Gastrocnemius medialis (tissue), 4 donors: Measurements from ENCODE around the gene MYO9A. TPM values are rescaled to one million over a fixed set of nuclear protein-coding genes. Genes with fewer than 3 reads are reported as not detected.

Experiments used
- ATAC-seq, 2 donors: fragments of 150-250 bp; one replicate each; pipeline ENCODE4 v1.9.1; 2016
- DNase-seq, 2 donors: peaks; one replicate each; pipeline ENCODE4 v3.0.0-alpha.2; 2019
- H3K27ac ChIP-seq, 4 donors: fragments of 200-600 bp; sonication (generic); 1 replicate in 1 of 4; 2 replicates in 3 of 4; pipeline ENCODE4 v1.5.1; 2016 to 2018; ENCODE audit warnings: mild to moderate bottlenecking in 2 of 4, moderate library complexity in 1 of 4
- H3K27me3 ChIP-seq, 3 donors: fragments of 200-600 bp; sonication (generic) in 2 of 3; 1 replicate in 1 of 3; 2 replicates in 2 of 3; pipeline versions ENCODE4 v1.5.1 to v1.6.0; 2016 to 2019; ENCODE audit warnings: mild to moderate bottlenecking in 1 of 3, moderate library complexity in 1 of 3
- H3K36me3 ChIP-seq, 2 donors: fragments of 200-600 bp; sonication (generic) in 1 of 2; one replicate each; pipeline ENCODE4 v1.5.1; 2017 to 2018
- H3K4me1 ChIP-seq, 2 donors: fragments of 200-600 bp; sonication (generic) in 1 of 2; one replicate each; pipeline ENCODE4 v1.5.1; 2016 to 2017; ENCODE audit warnings: mild to moderate bottlenecking in 2 of 2
- H3K4me3 ChIP-seq, 4 donors: fragments of 200-600 bp; sonication (generic) in 3 of 4; 1 replicate in 1 of 4; 2 replicates in 3 of 4; pipeline ENCODE4 v1.5.1; 2016 to 2019; ENCODE audit warnings: mild to moderate bottlenecking in 2 of 4
- H3K9me3 ChIP-seq, 3 donors: fragments of 200-600 bp; sonication (generic) in 2 of 3; 1 replicate in 1 of 3; 2 replicates in 2 of 3; pipeline ENCODE4 v1.5.1; 2016 to 2019
- POLR2A ChIP-seq, 2 donors: fragments of 450-650 bp; IDR thresholded peaks; one replicate each; pipeline ENCODE4 v1.6.1; 2017; ENCODE audit warnings: antibody characterized with exemption in 2 of 2, mild to moderate bottlenecking in 2 of 2, moderate library complexity in 2 of 2
- in situ Hi-C, 4 donors: fragments of 200-750 bp; cut with MboI; loops; one replicate each; pipeline versions ENCODE4 v1.15.0 to v1.8.0; 2017; ENCODE audit warnings: low sequenced_read_pairs in 4 of 4
- intact Hi-C: fragments of 100-400 bp; cut with DNase I; formaldehyde crosslinking; loops from one replicate; pipeline ENCODE4 v1.15.1; 2023; ENCODE audit warnings: low total_unique reads
- total RNA-seq, 4 donors: library from RNA; depleted of rRNA; stranded (reverse); fragments of >200 nt; gene quantifications; one replicate each; pipeline versions ENCODE4 v1.1.0 to v1.2.3, GENCODE V29; 2016
- TF ChIP-seq, protein P1 (sequence below), 5 experiments: fragments of 450-650 bp in 3 of 5; fragments of 200-600 bp in 2 of 5; sonication (generic) in 2 of 5; IDR thresholded peaks in 4 of 5; conservative IDR thresholded peaks in 1 of 5; 1 replicate in 4 of 5; 2 replicates in 1 of 5; pipeline ENCODE4 v1.5.1; 2016 to 2019; ENCODE audit warnings: antibody characterized with exemption in 5 of 5, mild to moderate bottlenecking in 3 of 5, moderate library complexity in 3 of 5

The MYO9A gene
- total RNA-seq, 4 donors from 2014 or later: 21.0 to 40.9 (median 24.2) TPM

DNA sequence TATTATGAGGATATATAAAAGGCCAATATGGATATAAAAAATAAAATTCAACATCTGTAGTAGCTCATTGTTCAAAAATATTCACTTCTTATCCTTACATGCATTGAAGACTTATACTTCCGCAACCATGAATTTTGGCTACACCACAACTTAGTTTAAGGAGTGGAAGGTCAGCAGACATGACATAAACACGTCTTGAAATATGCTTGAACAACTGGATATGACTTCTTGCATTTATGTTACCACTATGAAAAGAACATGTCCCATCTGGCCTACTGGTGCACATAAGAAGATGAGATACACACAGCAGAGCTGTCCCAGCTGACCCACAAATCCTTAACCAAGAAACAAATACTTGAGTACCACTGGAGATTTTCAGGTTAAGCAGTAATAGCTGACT lies 52.1 kb downstream of the MYO9A start:
- H3K27me3 ChIP-seq: no peaks in the 10 kb centered on the region
- ATAC-seq (no peak), DNase-seq (no peak)
- H3K27ac ChIP-seq: no peak overlapping the region
- TF ChIP-seq POLR2A (IDR thresholded peaks at IDR 0.05): no peak
- TF ChIP-seq, protein P1, sequence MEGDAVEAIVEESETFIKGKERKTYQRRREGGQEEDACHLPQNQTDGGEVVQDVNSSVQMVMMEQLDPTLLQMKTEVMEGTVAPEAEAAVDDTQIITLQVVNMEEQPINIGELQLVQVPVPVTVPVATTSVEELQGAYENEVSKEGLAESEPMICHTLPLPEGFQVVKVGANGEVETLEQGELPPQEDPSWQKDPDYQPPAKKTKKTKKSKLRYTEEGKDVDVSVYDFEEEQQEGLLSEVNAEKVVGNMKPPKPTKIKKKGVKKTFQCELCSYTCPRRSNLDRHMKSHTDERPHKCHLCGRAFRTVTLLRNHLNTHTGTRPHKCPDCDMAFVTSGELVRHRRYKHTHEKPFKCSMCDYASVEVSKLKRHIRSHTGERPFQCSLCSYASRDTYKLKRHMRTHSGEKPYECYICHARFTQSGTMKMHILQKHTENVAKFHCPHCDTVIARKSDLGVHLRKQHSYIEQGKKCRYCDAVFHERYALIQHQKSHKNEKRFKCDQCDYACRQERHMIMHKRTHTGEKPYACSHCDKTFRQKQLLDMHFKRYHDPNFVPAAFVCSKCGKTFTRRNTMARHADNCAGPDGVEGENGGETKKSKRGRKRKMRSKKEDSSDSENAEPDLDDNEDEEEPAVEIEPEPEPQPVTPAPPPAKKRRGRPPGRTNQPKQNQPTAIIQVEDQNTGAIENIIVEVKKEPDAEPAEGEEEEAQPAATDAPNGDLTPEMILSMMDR (IDR thresholded peaks at IDR 0.05 in 4 of 5, conservative IDR thresholded peaks at IDR 0.05 in 1 of 5): no peak
- peaks cover 9 to 14% of the 10 kb centered on the region in 2 donors for H3K4me1 ChIP-seq
- intact Hi-C loops: no loop called here
- H3K9me3 ChIP-seq: no peaks in the 10 kb centered on the region
- in situ Hi-C loops: no loop called here
- H3K4me3 ChIP-seq: no peak overlapping the region
- no peaks in the 10 kb centered on the region for H3K36me3 ChIP-seq

DNA sequence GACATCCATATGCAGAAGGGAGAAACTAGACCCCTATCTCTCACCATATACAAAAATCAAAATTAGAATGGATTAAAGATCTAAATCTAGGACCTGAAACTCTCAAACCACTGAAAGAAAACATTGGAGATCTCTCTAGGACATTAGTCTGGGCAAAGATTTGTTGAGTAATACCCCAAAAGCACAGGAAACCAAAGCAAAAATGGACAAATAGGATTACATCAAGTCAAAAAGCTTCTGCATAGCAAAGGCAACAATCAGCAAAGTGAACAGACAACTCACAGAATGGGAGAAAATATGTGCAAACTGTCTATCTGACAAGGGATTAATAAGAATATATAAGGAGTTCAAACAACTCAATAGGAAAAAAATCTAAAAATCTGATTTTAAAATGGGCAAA lies 54.8 kb downstream of the MYO9A start:
- intact Hi-C loops (no loop called here), in situ Hi-C loops (no loop called here)
- Histone ChIP-seq H3K27ac (no peak overlapping the region), H3K4me3 (no peak overlapping the region), H3K9me3 (no peaks in the 10 kb centered on the region), H3K27me3 (no peaks in the 10 kb centered on the region), H3K4me1 (peaks cover 12 to 22% of the 10 kb centered on the region in 2 donors), H3K36me3 (no peaks in the 10 kb centered on the region)
- ATAC-seq (no peak), DNase-seq (no peak)
- TF ChIP-seq, protein P1 (IDR thresholded peaks at IDR 0.05 in 4 of 5, conservative IDR thresholded peaks at IDR 0.05 in 1 of 5): no peak
- no peak for TF ChIP-seq POLR2A (IDR thresholded peaks at IDR 0.05)

- no peak for ATAC-seq
- Histone ChIP-seq H3K27me3 (no peaks in the 10 kb centered on the region), H3K36me3 (no peaks in the 10 kb centered on the region), H3K9me3 (no peaks in the 10 kb centered on the region), H3K4me3 (no peak overlapping the region), H3K27ac (no peak overlapping the region), H3K4me1 (peaks cover 21 to 26% of the 10 kb centered on the region in 2 donors)
- in situ Hi-C loops (no loop called here), intact Hi-C loops (no loop called here)
- no peak for TF ChIP-seq POLR2A (IDR thresholded peaks at IDR 0.05)
- TF ChIP-seq, protein P1 (IDR thresholded peaks at IDR 0.05 in 4 of 5, conservative IDR thresholded peaks at IDR 0.05 in 1 of 5): no peak
- DNase-seq: no peak
Measured at GRCh38 chr15:72062319-72062718, 55.6 kb downstream of the MYO9A start.

- Histone ChIP-seq H3K4me3 (no peak overlapping the region), H3K27ac (no peak overlapping the region), H3K36me3 (no peaks in the 10 kb centered on the region), H3K4me1 (peaks cover 22 to 26% of the 10 kb centered on the region in 2 donors), H3K9me3 (no peaks in the 10 kb centered on the region), H3K27me3 (no peaks in the 10 kb centered on the region)
- TF ChIP-seq, protein P1 (IDR thresholded peaks at IDR 0.05 in 4 of 5, conservative IDR thresholded peaks at IDR 0.05 in 1 of 5): no peak
- TF ChIP-seq POLR2A (IDR thresholded peaks at IDR 0.05): no peak
- DNase-seq (no peak), ATAC-seq (no peak)
- in situ Hi-C loops (no loop called here), intact Hi-C loops (no loop called here)
Measured at GRCh38 chr15:72060687-72061250, 57.2 kb downstream of the MYO9A start.

GRCh38 chr15:72058585-72058984 lies 59.4 kb downstream of the MYO9A start:
- TF ChIP-seq, protein P1 (IDR thresholded peaks at IDR 0.05 in 4 of 5, conservative IDR thresholded peaks at IDR 0.05 in 1 of 5): no peak
- no peak for TF ChIP-seq POLR2A (IDR thresholded peaks at IDR 0.05)
- H3K27me3 ChIP-seq: no peaks in the 10 kb centered on the region
- peaks cover 22 to 26% of the 10 kb centered on the region in 2 donors for H3K4me1 ChIP-seq
- H3K36me3 ChIP-seq: no peaks in the 10 kb centered on the region
- no peaks in the 10 kb centered on the region for H3K9me3 ChIP-seq
- ATAC-seq: no peak
- H3K4me3 ChIP-seq: no peak overlapping the region
- H3K27ac ChIP-seq: no peak overlapping the region
- no peak for DNase-seq
- intact Hi-C loops (no loop called here), in situ Hi-C loops (no loop called here)
